ENCODE results near the gene CYP46A1. TPM values are rescaled to one million over a fixed set of nuclear protein-coding genes. Genes with fewer than 3 reads are reported as not detected.

Gene CYP46A1
- total RNA-seq, 4 donors from 2014 or later = 0.13 to 4.7 (median 0.55) TPM; not detected in 1

DNA sequence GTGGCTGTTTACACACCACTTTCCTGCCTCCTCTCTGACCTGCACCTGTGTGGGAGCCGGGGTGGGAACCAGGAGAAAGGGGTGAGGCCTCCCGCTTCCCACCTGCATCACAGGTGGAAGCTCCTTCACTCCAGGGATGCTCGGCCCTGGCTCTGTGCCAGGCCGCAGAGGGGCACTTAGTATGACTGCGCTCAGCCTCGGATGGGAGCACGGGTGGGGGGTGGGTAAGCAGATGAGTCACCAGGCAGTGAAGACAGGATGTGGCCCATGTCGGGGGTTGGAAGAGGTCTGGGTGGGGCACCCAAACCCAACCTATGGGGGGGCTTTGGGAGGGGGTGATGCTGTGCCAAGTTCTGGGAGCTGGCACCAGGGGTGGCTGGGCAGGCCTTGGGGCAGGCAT lies 7.4 kb upstream of the CYP46A1 start:
- 57 to 70% methylated on average over 2 to 8 of the region's 8 CpGs for WGBS, 2 donors
- DNase-seq (ENCODE audit: low spot score in 2 of 2) = no peak
- intact Hi-C loops (cut with DNase I; ENCODE audit: low total_unique reads) = no loop called here
- no peak for TF ChIP-seq POLR2A (IDR thresholded peaks at IDR 0.05)
- TF ChIP-seq, protein P1, sequence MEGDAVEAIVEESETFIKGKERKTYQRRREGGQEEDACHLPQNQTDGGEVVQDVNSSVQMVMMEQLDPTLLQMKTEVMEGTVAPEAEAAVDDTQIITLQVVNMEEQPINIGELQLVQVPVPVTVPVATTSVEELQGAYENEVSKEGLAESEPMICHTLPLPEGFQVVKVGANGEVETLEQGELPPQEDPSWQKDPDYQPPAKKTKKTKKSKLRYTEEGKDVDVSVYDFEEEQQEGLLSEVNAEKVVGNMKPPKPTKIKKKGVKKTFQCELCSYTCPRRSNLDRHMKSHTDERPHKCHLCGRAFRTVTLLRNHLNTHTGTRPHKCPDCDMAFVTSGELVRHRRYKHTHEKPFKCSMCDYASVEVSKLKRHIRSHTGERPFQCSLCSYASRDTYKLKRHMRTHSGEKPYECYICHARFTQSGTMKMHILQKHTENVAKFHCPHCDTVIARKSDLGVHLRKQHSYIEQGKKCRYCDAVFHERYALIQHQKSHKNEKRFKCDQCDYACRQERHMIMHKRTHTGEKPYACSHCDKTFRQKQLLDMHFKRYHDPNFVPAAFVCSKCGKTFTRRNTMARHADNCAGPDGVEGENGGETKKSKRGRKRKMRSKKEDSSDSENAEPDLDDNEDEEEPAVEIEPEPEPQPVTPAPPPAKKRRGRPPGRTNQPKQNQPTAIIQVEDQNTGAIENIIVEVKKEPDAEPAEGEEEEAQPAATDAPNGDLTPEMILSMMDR (IDR thresholded peaks at IDR 0.05) = no peak
- H3K4me3 ChIP-seq (ENCODE audit: low read depth, poor library complexity, severe bottlenecking) = no peak overlapping the region

DNA sequence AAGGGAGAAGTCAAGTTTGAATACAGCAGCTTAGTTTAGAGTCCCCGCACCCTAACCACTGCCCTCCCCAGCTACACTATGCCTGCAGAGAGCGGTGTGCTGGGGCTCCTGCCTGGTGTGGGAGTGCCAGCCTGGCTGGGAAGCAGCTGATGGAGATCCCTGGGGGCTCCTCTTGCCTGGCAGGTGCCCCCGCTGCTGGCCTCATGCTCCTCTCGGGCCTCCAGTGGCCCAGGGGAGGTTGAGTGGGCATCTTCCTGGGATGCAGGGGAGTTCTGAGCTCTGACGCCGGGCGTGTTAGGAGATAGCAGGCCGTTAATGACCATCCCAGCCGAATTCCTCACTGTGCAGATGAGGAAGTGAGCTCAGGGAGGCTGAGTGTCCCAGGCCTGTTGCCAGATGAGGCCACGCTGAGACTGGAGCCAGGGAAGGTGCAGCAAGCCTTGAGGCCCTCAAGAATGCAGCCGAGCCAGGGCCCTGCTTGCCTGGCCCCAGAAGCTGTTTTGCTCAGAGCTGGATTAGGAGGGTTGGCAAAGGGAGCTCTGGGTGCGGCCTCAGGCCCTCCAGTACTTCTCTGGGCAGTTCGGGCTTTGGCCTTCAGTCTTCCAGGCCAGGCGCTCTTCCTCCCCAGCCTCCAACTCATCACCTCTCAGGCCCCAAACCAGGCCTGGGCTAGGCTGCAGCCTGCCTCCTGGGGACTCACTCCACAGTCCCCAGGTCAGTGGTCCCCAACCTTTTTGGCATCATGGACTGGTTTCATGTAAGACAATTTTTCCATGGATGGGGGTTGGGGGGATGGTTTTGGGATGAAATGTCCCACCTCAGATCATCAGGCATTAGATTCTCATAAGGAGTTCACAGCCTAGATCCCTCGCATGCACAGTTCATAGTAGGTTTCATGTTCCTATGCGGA lies 6.6 kb upstream of the CYP46A1 start:
- no peak for DNase-seq (ENCODE audit: low spot score in 2 of 2)
- intact Hi-C loops (cut with DNase I; ENCODE audit: low total_unique reads) = no loop called here
- WGBS, 2 donors = 78 to 87% methylated on average over 16 of the region's 16 CpGs
- H3K4me3 ChIP-seq (ENCODE audit: low read depth, poor library complexity, severe bottlenecking) = no peak overlapping the region
- TF ChIP-seq, protein P1 (IDR thresholded peaks at IDR 0.05) = no peak
- TF ChIP-seq POLR2A (IDR thresholded peaks at IDR 0.05) = no peak

DNA sequence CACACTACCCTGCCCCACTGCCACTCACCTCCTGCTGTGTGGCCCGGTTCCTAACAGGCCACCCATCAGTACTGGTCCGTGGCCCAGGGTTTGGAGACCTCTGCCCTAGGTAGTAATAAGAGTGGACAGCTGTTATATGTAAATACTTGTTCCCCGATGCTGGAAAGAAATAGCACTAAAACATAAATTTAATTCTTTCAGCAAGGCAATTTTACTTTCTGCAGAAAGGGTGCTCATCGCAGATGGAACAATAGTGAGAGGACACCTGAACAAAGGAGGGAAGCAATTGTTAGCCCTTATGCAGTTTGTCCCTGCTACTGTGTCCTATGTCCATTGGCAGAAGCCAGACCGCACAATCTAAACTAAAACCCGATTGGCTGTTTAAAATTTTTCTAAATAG lies 5.9 kb upstream of the CYP46A1 start:
- TF ChIP-seq, protein P1 (IDR thresholded peaks at IDR 0.05) = no peak
- no peak for TF ChIP-seq POLR2A (IDR thresholded peaks at IDR 0.05)
- intact Hi-C loops (cut with DNase I; ENCODE audit: low total_unique reads) = no loop called here
- WGBS, 2 donors = 96 to 97% methylated on average over 6 of the region's 6 CpGs
- no peak for DNase-seq (ENCODE audit: low spot score in 2 of 2)
- H3K4me3 ChIP-seq (ENCODE audit: low read depth, poor library complexity, severe bottlenecking) = no peak overlapping the region

- 83 to 94% methylated on average over 2 of the region's 2 CpGs for WGBS, 2 donors
- intact Hi-C loops (cut with DNase I; ENCODE audit: low total_unique reads) = no loop called here
- TF ChIP-seq POLR2A (IDR thresholded peaks at IDR 0.05) = no peak
- TF ChIP-seq, protein P1 (IDR thresholded peaks at IDR 0.05) = no peak
- no peak overlapping the region for H3K4me3 ChIP-seq (ENCODE audit: low read depth, poor library complexity, severe bottlenecking)
- DNase-seq (ENCODE audit: low spot score in 2 of 2) = no peak
These were observed 5.0 kb upstream of the CYP46A1 start for GRCh38 chr14:99679111-99679510.

GRCh38 chr14:99679543-99679942 lies 4.6 kb upstream of the CYP46A1 start:
- intact Hi-C loops (cut with DNase I; ENCODE audit: low total_unique reads) = no loop called here
- no peak overlapping the region for H3K4me3 ChIP-seq (ENCODE audit: low read depth, poor library complexity, severe bottlenecking)
- no peak for DNase-seq (ENCODE audit: low spot score in 2 of 2)
- 77 to 78% methylated on average over 8 of the region's 8 CpGs for WGBS, 2 donors
- TF ChIP-seq, protein P1 (IDR thresholded peaks at IDR 0.05) = no peak
- no peak for TF ChIP-seq POLR2A (IDR thresholded peaks at IDR 0.05)
